ENCODE results near the gene RAP1GDS1. TPM values are rescaled to one million over a fixed set of nuclear protein-coding genes. Genes with fewer than 3 reads are reported as not detected.
"Not testable (repeated sequence)": the region's sequence is repeated elsewhere in the genome, so short reads cannot be mapped to it uniquely, and the experiment has no call there.

Gene RAP1GDS1
- total RNA-seq, 1 experiment from 2014 or later = 31.1 TPM

GRCh38 chr4:98452091-98452490 lies 190.9 kb downstream of the RAP1GDS1 start:
- TF ChIP-seq EZH2phosphoT487 (IDR thresholded peaks at IDR 0.05; ENCODE audit: borderline replicate concordance, low read length) (no peak), EZH2 (IDR thresholded peaks at IDR 0.05; ENCODE audit: low read length, unreplicated experiment) (no peak), CTCF (conservative IDR thresholded peaks at IDR 0.05; ENCODE audit: low read depth, low read length) (no peak)
- Histone ChIP-seq H3K4me1 (ENCODE audit: insufficient read depth, low read length) (0 out of 2 replicates have a peak, but pooled peaks cover 10% of the 10 kb centered on the region), H3K4me2 (ENCODE audit: low read length) (no peak overlapping the region), H3K9ac (ENCODE audit: low read length) (no peak overlapping the region), H2AFZ (ENCODE audit: low read length) (no peak overlapping the region), H3K27ac (ENCODE audit: low read length) (no peak overlapping the region), H3K4me3 (ENCODE audit: low read length) (no peak overlapping the region), H3K36me3 (ENCODE audit: low read depth, low read length) (no peaks in the 10 kb centered on the region), H4K20me1 (ENCODE audit: low read length) (no peaks in the 10 kb centered on the region), H3K9me3 (ENCODE audit: low read length) (no peaks in the 10 kb centered on the region), H3F3A (ENCODE audit: low read length, unreplicated experiment) (no peaks in the 10 kb centered on the region), H3K79me2 (ENCODE audit: low read length) (no peaks in the 10 kb centered on the region), H3K27me3 (ENCODE audit: low read length) (no peaks in the 10 kb centered on the region), H3K9me2 (replicated peaks; ENCODE audit: low read length) (no peaks in the 10 kb centered on the region)
- BruUV-seq (replicated peaks) = no TSS peak
- DNase-seq (no peak), ATAC-seq (no peak)
- intact Hi-C loops (cut with micrococcal nuclease) = no loop called here
- ChIA-PET POLR2A (ENCODE audit: unreplicated experiment) (no interaction called here), CTCF (no interaction called here)

- H3K9me3 ChIP-seq (ENCODE audit: low read length); H3K27me3 ChIP-seq (ENCODE audit: low read length); CTCF ChIA-PET; H4K20me1 ChIP-seq (ENCODE audit: low read length); H3K79me2 ChIP-seq (ENCODE audit: low read length); H3F3A ChIP-seq (ENCODE audit: low read length, unreplicated experiment); H3K4me2 ChIP-seq (ENCODE audit: low read length); ATAC-seq; intact Hi-C loops (cut with micrococcal nuclease); H3K36me3 ChIP-seq (ENCODE audit: low read depth, low read length); H3K9ac ChIP-seq (ENCODE audit: low read length); H3K4me1 ChIP-seq (ENCODE audit: insufficient read depth, low read length); H2AFZ ChIP-seq (ENCODE audit: low read length); POLR2A ChIA-PET (ENCODE audit: unreplicated experiment); H3K4me3 ChIP-seq (ENCODE audit: low read length); H3K27ac ChIP-seq (ENCODE audit: low read length); H3K9me2 ChIP-seq (replicated peaks; ENCODE audit: low read length); BruUV-seq (replicated peaks); DNase-seq: not testable (repeated sequence)
Observed at GRCh38 chr4:98457422-98457821, 196.2 kb downstream of the RAP1GDS1 start.

GRCh38 chr4:98461121-98461865 lies 200.1 kb downstream of the RAP1GDS1 start:
- H3K4me2 ChIP-seq (ENCODE audit: low read length); H3K27me3 ChIP-seq (ENCODE audit: low read length); H3K9ac ChIP-seq (ENCODE audit: low read length); H2AFZ ChIP-seq (ENCODE audit: low read length); ATAC-seq; H3K4me1 ChIP-seq (ENCODE audit: insufficient read depth, low read length); H3K9me3 ChIP-seq (ENCODE audit: low read length); H3K9me2 ChIP-seq (replicated peaks; ENCODE audit: low read length); DNase-seq; BruUV-seq (replicated peaks); H3K36me3 ChIP-seq (ENCODE audit: low read depth, low read length); H3K79me2 ChIP-seq (ENCODE audit: low read length); CTCF ChIA-PET; H4K20me1 ChIP-seq (ENCODE audit: low read length); POLR2A ChIA-PET (ENCODE audit: unreplicated experiment); H3F3A ChIP-seq (ENCODE audit: low read length, unreplicated experiment); H3K4me3 ChIP-seq (ENCODE audit: low read length); H3K27ac ChIP-seq (ENCODE audit: low read length): not testable (repeated sequence)
- intact Hi-C loops (cut with micrococcal nuclease) = loop anchor here (10.0 kb wide), 2 partner anchors 306 to 394 kb away; no protein-coding TSS in a partner anchor
